Ammon's horn (tissue), 1 donor: ENCODE results near the gene HACD3.
A peak's percentile ranks its signal among the peaks of the same experiment; 100 is the strongest.
"Not testable (repeated sequence)": the region's sequence is repeated elsewhere in the genome, so short reads cannot be mapped to it uniquely, and the experiment has no call there.

ENCODE experiments used
- DNase-seq: peaks from one replicate; pipeline ENCODE4 v3.0.0-alpha.2; 2016; ENCODE audit warnings: low spot score

The HACD3 gene

DNA sequence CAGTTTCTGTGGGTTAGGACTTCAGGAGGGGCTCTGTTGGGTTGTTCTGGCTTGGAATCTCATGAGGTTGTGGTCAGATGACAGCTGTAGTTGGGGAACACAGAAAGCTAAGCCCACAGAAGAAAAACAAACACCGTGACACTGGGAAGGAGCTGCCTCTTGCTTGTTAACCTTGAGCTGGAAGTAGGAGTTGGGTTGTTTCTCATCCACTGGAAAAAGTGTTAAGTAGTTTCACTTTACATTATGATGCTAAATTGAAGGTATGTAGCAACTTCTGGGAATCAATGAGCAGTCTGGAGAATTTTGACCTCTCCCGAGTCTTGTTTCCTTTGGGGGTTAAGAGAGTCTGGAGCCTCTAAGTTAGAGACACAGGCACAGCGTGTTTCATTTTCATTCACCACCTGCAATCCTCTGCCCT lies 20.4 kb downstream of the HACD3 start:
- no peak for DNase-seq

DNA sequence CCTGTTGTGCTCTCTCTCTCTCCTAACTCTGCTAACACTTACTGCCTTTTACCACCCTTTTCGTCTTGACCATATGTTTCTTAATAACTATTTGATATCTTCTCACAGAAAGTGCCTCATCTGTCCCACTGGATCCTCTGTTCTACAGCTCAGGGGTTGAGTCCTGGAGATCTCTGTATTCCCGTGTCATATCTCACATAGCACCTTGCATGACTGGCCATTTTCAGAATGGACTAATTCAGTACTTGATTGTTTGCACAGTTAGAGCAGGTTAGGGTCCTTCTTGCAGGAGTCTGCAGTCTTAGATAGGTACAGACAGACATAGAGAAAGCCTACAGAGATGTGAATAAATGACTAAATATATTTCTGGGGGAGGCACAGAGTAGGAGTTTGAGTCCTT lies 20.9 kb downstream of the HACD3 start:
- DNase-seq: no peak

DNA sequence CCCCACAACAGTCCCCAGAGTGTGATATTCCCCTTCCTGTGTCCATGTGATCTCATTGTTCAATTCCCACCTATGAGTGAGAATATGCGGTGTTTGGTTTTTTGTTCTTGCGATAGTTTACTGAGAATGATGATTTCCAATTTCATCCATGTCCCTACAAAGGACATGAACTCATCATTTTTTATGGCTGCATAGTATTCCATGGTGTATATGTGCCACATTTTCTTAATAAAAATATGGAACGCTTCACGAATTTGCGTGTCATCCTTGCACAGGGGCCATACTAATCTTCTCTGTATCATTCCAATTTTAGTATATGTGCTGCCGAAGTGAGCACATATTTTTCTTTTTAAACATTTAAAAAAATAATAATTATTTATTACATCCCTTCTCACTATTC lies 22.6 kb downstream of the HACD3 start:
- not testable (repeated sequence) for DNase-seq

DNA sequence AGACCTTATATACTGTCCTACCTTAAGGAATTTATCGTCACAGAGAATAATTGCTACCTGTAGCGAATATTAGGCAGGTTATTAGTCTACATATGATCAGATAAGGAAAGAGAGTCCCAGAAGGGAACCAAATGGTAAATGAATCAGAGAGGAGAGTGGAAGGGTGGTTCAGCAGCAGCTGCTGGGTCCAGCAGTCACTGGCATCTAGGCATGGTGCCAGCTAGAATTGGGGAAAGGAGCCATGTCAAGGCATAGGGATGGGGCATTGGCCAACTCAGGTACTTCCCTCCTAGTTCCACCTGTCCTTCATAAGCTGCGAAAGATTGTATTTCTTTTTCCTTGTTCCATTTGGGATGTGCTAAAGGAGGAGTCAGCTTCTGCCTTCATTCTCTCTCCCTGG lies 23.4 kb downstream of the HACD3 start:
- DNase-seq: no peak

DNA sequence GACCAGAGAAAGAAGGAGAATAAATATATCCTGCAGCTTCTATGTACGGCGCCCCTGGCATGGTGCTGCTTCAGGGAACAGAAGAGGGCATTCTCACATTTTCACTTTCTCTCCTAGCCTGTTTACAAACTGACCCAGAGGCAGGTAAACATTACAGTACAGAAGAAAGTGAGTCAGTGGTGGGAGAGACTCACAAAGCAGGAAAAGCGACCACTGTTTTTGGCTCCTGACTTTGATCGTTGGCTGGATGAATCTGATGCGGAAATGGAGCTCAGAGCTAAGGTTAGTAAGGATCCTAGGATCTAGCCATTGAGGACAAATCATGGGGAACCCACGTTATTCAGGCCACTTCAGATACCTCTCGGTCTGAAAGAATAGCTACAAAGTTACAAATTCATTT lies 26.4 kb downstream of the HACD3 start:
- DNase-seq: no peak

DNA sequence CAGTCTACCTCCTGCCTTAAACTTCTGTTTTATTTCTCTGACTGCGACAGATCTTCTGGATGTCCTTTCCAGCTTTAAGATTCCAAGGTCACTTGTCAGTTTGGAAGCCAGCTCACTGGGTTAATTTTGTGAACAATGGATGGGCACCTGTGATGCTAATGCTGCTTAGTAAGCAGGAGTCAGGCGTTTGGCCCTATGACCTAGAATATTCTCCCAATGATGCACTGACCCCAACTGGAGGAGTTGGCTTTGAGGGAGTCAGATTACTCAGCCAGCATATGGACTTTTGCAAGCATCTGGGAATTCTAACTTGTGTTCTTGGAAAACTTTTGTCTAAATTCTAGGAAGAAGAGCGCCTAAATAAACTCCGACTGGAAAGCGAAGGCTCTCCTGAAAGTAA lies 28.1 kb downstream of the HACD3 start:
- no peak for DNase-seq

DNA sequence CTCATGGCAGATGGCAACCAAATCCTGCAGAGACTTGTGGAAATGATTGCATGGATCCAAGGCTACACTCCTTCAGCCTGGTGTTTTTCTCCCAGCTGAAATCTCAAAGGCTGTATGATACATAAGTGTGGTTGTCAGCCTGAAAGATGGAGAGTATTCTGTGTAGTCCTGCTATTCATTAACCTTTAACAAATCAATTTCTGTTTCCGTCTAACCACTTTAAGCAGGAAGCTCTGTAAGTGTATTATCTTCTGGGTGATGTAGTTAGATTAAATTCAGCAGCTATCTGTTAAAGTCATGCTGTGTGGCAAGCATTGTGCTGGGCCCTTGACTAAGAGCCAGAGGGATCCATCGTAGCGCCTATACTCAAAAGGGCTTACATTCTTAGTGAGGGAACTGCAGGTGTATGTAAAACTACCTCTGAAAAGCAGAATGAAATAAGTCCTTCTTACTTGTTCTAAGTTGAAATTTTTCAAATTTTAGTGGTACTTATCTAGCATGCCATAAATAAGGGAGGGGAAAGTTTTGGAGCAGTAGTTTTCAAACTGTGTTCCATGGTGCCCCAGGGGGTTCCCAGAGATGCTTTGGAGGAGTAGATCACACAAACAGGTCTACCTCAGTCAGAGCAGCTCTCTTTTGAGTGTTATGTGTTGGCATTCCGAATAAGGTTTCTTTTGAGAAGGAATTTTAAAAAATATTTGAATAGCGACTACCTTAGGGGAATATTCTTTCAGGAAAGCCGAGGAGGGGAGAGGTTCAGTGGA lies 28.9 kb downstream of the HACD3 start:
- DNase-seq: no peak

DNA sequence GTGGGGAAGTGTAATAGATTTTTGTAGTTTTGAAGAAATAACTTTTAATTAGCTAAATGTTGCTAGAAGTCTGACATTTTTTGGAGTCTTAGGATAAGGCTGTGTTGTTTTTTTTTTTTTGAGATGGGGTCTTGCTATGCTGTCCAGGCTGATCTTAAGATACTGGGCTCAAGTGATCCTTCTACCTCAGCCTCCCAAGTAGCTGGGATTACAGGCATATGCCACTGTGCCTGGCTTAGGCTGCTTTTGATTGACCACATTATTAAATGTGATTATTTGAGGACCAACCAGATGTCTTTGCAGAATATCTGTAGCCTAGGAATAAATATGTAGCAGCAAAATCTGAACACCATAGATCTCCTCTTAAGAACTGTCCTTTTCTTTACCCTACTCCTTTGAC lies 29.7 kb downstream of the HACD3 start:
- DNase-seq: no peak

DNA sequence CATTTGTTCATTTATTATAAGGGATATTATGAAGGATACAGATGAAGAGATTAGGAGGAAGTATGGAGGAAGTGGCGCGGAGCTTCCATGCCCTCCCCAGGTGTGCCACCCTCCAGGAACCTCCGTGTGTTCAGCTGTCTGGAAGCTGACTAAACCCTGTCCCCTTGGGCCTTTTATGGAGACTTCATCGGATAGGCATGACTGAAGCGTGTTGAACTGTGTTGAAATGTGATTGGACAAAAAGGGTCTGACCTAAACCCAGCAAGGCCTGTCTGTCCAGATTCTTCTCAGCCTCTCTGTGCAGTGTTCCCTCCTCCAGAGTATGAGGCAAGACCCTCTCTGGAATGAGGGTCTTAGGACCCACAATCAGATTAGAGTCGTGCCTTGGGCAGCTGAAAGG lies 31.7 kb downstream of the HACD3 start:
- DNase-seq: no peak

DNA sequence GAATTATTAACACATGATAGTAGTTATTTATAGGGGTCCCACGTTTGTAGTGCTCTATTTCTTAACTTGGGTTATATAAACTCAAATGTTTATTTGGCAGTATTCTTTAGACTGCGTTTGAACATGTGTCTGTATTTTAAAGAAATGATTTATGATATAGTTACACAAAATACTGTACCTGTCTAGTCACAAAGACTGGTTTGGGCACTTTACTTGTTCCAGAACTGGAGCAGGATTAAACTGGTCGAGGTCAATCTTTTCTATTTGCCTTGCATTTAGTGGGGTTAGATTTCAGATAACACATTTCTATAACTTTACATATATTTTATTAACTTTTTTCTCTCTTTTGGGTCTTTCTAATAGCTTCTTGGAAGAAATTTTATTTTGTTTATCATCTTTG lies 39.5 kb downstream of the HACD3 start:
- no peak for DNase-seq

DNA sequence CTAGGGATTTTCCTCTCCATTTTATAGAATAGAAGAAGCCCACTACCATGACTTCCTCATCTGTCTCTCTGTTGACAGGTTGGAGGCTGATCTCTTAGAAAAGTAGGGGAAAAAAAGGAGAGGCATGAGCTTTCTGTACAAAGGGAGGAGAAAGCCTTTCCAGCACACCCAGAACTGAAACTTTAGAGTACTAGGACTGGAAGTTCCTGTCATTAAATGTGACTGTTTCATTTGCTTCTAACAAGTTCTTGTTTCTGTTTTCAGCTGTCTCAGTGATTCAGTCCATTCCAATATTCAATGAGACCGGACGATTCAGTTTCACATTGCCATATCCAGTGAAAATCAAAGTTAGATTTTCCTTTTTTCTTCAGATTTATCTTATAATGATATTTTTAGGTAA lies 41.7 kb downstream of the HACD3 start:
- DNase-seq: peak; percentile 31

DNA sequence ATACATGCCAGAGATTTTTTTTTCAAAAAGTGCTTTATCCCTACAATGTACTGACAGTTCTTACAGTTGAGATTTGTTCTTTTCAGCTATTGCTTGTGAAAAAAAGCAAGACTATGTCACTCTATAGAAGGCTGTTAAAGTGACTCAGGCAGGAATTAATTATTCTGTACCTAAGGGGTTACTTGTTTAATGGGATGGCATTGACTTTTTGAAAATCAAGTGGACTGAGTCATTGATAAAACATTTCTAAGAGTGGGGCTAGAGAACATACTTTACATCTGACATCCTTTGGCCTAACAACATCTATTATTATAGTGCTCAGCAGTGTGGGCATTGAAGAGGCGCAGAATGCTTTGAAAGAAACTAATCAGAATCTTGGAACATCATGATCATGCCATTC lies 46.4 kb downstream of the HACD3 start:
- DNase-seq: no peak

DNA sequence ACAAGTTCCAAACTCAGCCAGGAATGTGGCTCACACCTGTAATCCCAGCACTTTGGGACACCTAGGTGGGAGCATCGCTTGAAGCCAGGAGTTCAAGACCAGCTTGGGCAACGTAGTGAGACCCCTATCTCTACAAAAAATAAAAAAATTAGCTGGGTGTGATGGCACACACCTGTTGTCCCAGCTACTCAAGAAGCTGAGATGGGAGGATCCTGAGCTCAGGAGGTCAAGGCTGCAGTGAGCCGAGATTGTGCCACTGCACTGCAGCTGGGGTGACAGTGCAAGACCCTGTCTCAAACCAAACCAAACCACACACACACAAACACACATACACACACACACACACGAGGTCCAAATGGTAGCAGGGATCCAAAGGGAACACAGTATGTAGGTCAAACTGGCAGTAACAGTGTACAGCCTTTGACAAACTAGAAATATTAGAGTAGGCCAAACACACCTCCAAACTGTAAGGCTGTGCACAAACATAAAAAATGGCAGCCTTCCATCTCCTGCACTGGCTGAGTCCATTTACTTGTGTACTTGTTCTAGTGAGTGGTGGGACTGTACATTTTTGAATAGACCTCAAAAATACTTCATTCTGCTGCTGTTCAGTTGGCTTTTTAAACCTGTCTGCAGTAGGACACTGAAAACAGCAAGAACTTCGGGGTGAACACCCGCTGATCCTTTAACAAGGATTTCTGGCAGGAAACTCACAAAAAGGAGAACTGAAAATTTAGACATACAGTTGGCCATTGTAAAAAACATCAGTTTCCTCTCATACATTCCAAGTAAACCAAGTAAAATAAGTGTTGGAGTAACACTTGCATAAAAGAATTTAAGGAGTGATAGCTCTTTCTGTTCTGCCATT lies 47.1 kb downstream of the HACD3 start:
- DNase-seq: no peak

DNA sequence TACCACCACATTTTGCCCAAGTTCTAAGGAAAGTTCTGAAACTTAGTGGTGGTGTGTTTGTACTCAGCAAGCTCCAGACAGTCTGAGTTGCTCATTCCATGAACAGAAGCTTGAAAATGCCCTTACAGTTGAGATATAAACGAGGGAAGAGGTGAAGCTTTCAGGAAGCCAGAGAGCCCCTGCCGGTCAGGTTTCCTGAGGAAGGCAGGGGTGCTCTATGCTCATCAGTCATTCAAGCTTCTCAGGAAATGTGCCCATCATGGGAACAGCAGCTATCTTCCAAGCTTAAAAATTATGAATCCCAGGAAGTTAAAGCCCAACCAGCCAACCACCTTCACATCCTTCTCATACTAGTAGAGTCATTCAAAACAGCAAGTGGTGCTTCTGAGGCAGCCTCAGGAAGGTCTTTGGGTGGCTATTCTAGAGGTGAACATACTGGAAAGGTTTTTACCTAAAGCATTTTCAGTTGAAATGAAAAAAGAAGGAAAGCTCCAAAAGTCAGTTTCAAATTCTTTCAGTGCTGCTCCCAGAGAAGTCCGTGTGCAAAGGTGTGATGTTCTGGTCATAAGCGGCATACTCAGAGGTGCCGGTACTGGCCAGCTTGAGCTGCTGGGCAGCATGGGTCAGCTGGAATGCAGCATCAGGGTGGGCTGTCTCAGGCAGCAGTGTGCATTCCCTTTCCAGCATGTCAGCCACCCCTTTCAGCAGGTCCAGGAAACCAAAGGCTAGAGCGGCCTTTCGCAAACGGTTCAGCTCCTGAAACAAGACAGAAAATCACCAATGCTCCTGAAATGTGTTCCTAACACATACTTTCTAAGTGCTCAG lies 48.9 kb downstream of the HACD3 start:
- no peak for DNase-seq

DNA sequence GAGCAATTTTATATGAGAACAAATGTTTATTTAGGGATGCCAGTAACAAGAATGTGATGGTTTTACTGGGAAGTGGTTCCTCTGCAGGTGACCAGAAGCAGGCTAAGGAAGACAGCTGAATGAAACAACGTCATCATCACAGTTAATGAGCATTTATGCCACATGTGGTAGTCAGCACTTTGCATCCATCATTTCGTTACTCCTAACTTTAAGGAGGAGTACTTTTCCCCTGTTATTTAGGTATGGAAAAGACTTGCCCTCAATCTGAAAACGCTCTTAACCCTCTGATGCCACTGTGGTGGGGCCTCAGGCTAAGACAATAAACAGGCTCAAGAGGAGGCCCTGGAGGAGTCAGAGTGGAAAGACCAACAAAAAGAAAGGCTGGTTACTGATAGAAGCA lies 49.5 kb downstream of the HACD3 start:
- DNase-seq: no peak

DNA sequence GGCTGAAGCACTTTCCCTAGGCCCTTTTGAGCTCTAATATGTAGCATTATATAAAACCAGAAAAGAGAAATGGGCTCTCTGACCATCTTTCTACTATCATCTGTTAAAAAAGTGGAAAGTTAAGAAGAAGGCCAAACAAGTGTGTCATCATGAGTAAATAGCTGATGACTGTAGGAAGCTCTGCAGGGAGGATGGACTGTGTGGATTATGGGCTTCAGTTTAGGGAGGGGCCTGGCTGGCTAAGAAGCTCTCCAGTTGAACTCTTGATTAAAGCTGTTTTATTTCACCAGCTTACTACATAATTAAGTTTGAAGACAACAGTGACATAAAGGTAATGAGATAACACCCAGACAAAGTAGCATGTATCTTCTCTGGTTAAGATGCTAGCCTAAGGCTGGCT lies 50.0 kb downstream of the HACD3 start:
- no peak for DNase-seq

DNA sequence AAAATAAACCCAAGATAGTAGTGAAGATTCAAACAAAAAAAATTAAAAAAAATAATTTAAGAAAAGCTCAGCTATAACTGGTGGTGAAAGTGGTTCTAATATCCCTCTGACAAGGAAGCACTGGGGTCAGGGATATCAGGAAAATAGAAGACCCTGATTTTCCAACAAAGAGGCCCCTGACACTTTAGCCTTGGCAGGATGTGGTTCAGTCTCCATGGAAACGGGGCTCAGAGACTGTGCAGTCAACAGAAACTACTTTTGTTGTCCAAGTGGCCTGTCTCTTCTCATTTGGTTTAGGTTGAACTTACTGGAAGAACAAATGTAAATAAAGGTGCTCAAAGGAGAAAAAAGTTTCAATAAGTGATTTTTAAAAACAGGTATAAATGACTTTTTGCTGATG lies 53.4 kb downstream of the HACD3 start:
- DNase-seq: no peak

DNA sequence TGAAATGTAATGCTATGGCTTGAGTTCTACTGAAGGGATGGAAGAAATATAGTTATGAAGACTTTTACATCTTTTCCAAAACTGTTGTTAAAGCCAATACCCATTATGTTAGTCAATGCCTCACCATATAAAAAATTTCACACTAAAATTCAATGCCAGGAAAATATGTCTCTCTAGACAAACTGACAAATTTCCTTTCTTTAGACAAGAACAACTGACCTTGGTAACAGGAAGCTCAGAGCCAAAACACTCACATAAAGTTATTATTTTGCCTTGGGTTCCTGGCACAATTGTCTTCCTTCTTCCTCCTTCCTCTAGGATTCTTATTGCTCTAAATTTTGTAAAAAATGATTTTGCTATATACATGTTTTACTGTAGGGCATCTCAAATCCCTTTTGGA lies 54.0 kb downstream of the HACD3 start:
- DNase-seq: no peak

DNA sequence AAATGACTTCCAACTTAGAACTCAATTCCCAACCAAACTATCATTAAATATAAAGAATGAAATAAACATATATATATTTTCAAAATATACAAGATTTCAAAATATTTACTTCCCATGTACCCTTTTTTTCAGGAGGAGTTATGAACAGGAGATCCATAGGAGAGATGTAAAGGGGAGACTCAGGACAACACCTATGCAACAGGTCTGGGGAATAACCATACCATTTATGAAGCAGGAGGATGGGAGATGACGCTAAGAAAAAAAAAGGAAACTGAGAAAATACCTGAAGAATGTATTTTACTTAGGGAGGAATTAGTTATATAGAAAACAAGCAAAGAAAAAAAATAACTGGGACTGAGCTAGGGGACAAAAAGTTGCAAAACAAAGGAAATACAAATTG lies 56.8 kb downstream of the HACD3 start:
- no peak for DNase-seq

DNA sequence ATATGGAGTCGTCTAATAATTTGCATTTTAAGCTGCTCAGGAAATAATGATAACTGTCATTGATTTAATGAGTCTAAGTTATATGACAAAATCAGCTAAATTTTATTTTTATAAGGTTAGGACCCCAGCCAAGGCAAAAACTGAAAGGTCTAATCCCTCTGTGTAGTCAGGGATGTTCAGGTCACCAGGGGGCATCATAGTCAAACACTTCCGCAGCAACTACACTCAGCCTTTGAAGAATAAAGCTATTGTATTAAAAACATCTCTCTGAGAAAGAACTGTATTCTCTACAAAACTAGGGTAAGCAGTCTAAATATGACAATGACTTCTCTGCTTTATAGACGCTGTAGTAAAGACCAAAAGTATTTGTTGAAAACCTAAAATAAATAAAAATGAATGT lies 65.7 kb downstream of the HACD3 start:
- peak; percentile 76 for DNase-seq

DNA sequence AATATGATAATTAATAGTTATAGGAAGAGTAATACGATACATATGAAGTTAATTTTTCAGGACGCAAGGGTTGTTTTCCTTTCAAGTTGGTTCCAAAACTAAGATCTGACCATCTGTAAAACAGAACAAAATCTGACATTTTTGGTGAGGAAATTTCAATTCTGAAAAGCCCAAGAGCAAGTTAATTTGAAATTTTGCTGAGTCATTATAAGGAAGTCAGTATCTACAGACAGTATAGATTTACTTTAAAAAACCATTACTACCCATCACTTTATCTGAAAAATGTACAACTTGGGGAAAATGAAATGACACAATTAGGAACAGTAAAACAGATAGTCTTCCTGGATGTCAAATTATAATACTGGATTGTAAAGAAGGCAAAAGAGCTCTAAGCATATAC lies 68.2 kb downstream of the HACD3 start:
- DNase-seq: no peak

DNA sequence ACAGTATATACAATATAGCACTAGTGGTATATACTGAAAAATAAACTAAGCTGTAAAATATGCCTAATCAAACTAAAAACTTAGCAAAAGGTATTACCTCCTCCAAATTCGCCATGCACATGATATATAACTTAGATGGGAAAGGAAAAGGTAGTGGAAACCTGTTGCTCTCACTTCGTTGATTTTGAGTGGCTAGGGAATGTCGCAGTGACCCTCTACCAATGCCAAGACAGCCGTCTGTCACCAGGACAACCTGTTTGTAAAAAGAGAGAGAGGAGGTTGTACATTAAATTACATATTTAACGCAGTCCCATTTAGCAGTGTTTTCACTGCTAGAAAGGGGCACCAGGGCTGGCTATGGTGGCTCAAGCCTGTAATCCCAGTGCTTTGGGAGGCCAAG lies 69.4 kb downstream of the HACD3 start:
- DNase-seq: no peak

DNA sequence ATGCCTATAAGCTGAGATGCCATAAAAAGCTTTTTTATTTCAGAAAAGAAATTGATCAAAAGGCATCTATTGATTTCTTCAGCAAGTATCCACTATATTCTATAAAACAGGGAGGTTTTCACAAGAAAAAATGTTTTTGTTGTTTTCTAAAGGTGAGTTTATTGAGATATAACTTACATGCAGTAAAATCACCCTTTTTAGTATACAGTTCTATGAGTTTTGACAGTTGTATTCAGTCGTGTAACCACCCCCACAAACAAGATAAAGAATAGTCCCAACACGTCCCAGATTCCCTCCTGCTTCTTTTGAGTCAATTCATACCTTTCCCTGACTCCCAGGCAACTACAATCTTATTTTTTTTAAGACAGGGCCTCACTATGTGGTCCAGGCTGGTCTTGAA lies 72.9 kb downstream of the HACD3 start:
- no peak for DNase-seq
